ENCODE measurements around the gene CNTNAP5.

DNA sequence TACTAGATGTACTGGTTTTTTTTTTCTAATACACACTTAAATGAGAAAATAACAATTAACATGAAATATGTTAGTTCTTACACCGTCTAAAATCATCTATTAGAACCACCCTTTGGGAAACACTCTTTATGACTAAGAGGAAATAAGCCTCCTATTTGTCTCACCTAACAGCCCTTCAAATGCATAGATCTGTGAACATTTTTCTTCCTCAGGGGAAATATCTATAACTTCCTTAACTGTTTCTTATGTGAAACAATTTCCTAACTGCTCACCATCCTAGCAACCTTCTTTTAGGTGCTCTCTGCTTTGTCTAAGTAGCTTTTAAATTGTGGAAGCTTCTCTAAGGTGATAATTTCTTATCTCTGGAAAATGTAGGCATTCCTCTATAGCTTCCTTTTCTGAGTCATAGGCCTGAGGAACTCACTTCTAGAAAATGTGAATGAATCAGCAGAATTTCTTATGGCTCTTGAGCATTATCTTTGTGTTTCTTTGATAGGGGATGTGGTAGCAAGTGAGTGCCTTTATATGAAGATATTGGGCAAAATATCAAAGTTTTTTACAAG is 56.1 kb downstream of the CNTNAP5 start:
- TF ChIP-seq, protein P1, sequence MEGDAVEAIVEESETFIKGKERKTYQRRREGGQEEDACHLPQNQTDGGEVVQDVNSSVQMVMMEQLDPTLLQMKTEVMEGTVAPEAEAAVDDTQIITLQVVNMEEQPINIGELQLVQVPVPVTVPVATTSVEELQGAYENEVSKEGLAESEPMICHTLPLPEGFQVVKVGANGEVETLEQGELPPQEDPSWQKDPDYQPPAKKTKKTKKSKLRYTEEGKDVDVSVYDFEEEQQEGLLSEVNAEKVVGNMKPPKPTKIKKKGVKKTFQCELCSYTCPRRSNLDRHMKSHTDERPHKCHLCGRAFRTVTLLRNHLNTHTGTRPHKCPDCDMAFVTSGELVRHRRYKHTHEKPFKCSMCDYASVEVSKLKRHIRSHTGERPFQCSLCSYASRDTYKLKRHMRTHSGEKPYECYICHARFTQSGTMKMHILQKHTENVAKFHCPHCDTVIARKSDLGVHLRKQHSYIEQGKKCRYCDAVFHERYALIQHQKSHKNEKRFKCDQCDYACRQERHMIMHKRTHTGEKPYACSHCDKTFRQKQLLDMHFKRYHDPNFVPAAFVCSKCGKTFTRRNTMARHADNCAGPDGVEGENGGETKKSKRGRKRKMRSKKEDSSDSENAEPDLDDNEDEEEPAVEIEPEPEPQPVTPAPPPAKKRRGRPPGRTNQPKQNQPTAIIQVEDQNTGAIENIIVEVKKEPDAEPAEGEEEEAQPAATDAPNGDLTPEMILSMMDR (IDR thresholded peaks at IDR 0.05): no peak
- no peak for TF ChIP-seq EZH2 (IDR thresholded peaks at IDR 0.05; ENCODE audit: borderline replicate concordance, insufficient read depth, low read depth, low read length, poor library complexity, severe bottlenecking)
